Kidney (tissue), 22 donors: ENCODE results near the gene LRCH3. TPM values are rescaled to one million over a fixed set of nuclear protein-coding genes. Genes with fewer than 3 reads are reported as not detected.
A peak's percentile ranks its signal among the peaks of the same experiment; 100 is the strongest.

Source experiments
- DNase-seq, 5 donors: peaks; one replicate each; pipeline ENCODE4 v3.0.0-alpha.2; 2013 to 2020
- FAIRE-seq: peaks from 2 replicates; lab custom pipeline; 2012; peaks lifted over from hg19 to GRCh38; lab: Jason Lieb, UNC
- H3K27ac ChIP-seq, 2 donors: one replicate each; pipeline ENCODE4 v1.7.0; 2013; ENCODE audit warnings: low read depth in 2 of 2, low read length in 2 of 2, inconsistent platforms in 1 of 2
- H3K27me3 ChIP-seq: one replicate; pipeline ENCODE4 v1.7.1; 2013; ENCODE audit warnings: low read length, inconsistent platforms; ENCODE audit not compliant: control insufficient read depth, insufficient read depth
- H3K36me3 ChIP-seq, 3 donors: one replicate each; pipeline versions ENCODE4 v1.7.0 to v1.7.1; 2013; ENCODE audit warnings: low read length in 3 of 3, control low read depth in 1 of 3, inconsistent platforms in 1 of 3; ENCODE audit not compliant: insufficient read depth in 3 of 3, control insufficient read depth in 2 of 3
- H3K4me1 ChIP-seq, 3 donors: one replicate each; pipeline versions ENCODE4 v1.7.0 to v1.7.1; 2013; ENCODE audit warnings: low read length in 3 of 3, inconsistent platforms in 1 of 3, low read depth in 1 of 3; ENCODE audit not compliant: control insufficient read depth in 2 of 3, insufficient read depth in 2 of 3
- H3K4me3 ChIP-seq, 3 donors: one replicate each; pipeline versions ENCODE4 v1.7.0 to v1.8.1; 2013; ENCODE audit warnings: low read length in 3 of 3, control low read depth in 1 of 3, inconsistent platforms in 1 of 3
- H3K9ac ChIP-seq, 3 donors: one replicate each; pipeline versions ENCODE4 v1.7.0 to v1.7.1; 2013; ENCODE audit warnings: low read length in 3 of 3, control low read depth in 1 of 3, inconsistent platforms in 1 of 3
- H3K9me3 ChIP-seq, 3 donors: one replicate each; pipeline versions ENCODE4 v1.7.0 to v1.7.1; 2013; ENCODE audit warnings: low read length in 3 of 3, control low read depth in 1 of 3, inconsistent platforms in 1 of 3; ENCODE audit not compliant: control insufficient read depth in 2 of 3, insufficient read depth in 1 of 3
- intact Hi-C: fragments of 100-400 bp; cut with DNase I; formaldehyde crosslinking; loops from one replicate; pipeline ENCODE4 v1.11.1; 2022
- long read RNA-seq, 10 donors: library from polyadenylated mRNA in 1 of 10; unstranded in 1 of 10; transcript quantifications; one replicate each; pipeline ENCODE4 v2.0.0 and lab custom pipeline, GENCODE V29; 2021 to 2026
- polyA plus RNA-seq: library from polyadenylated mRNA; stranded (reverse); fragments of 350-450 nt; fragmentation: Illumina TruSeq; extraction: RNeasy Lipid Tissue Mini Kit (QIAGEN cat#74804); gene quantifications from one replicate; pipeline ENCODE4 v1.2.3, GENCODE V29; 2014; ENCODE audit warnings: low read depth, low replicate concordance; ENCODE audit not compliant: insufficient read depth
- total RNA-seq: library from RNA; stranded (reverse); fragmentation: NEBNext Ultra II Directional; extraction: Animal tissue kit (Norgen Biotek cat#: 25700); gene quantifications from one replicate; pipeline ENCODE4 v1.2.1, GENCODE V29; 2021
- TF ChIP-seq, protein P1 (sequence below): IDR thresholded peaks from 3 replicates; pipeline ENCODE4 v1.5.1; 2012; ENCODE audit warnings: mild to moderate bottlenecking, moderate library complexity, borderline replicate concordance; ENCODE audit not compliant: insufficient read depth; ENCODE audit errors: extremely low read depth
- donor health status: control.
- donor health status: control.
- donor health status: control.
- donor health status: control.
- donor health status: control.
- donor health status: DM: yes; HTN: yes; CAD: no.
- donor health status: Normal renal cell carcinoma (clear cell type).

The LRCH3 gene
- 52.0 TPM for total RNA-seq
- polyA plus RNA-seq, result 11.6 TPM
- long read RNA-seq, donor 1, partial matches to known transcripts, result 0 of 1 reads
- long read RNA-seq, donor 1, other reads (novel, unspliced or antisense), result 0 of 1 reads
- long read RNA-seq, donor 2, result 0 reads
- long read RNA-seq, donor 3, partial matches to known transcripts, result 10 of 12 reads
- long read RNA-seq, donor 3, other reads (novel, unspliced or antisense), result 0 of 12 reads
- long read RNA-seq, donor 4, partial matches to known transcripts, result 0 of 3 reads
- long read RNA-seq, donor 4, other reads (novel, unspliced or antisense), result 0 of 3 reads
- long read RNA-seq, donor 5, result 0 reads
- long read RNA-seq, donor 6, result 0 reads
- long read RNA-seq, donor 7, partial matches to known transcripts, result 3 of 12 reads
- long read RNA-seq, donor 7, other reads (novel, unspliced or antisense), result 9 of 12 reads
- long read RNA-seq, donor 8, partial matches to known transcripts, result 0 of 1 reads
- long read RNA-seq, donor 8, other reads (novel, unspliced or antisense), result 0 of 1 reads
- long read RNA-seq, donor 9, result 0 reads
- long read RNA-seq, donor 10, partial matches to known transcripts, result 13 of 13 reads
- long read RNA-seq, donor 10, other reads (novel, unspliced or antisense), result 0 of 13 reads

DNA sequence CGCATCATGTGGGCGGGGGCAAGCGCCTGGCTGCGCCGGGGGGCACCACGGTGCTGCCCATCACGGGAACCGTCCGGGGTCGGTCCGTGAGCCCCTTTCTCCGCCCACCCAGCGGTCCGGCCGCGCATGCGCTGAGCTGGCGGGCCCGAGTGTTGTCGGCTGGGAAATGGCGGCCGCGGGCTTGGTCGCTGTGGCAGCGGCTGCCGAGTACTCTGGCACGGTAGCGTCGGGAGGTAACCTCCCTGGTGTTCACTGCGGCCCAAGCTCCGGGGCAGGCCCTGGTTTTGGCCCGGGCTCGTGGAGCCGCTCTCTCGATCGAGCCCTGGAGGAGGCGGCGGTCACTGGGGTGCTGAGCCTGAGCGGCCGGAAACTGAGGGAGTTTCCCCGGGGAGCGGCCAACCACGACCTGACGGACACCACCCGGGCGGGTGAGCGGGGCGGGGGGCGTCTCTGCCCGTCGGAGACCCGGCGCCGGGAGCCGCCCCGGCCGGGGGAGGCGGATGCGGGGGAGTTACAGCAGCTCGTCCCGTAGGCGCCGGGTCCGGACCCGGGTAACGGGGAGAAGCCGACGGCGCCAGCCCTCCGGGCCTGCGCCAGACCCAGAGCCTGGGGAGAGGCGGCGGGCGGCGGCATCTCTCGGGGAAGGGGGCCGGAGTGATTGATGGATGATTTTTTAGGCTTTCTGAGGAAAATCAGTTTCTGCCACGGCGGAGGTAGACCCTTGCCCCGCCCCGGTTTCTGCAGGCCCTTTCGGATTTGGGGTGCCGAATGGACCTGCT is at the start of gene LRCH3:
LRCH3 (plus strand) TSS at position 142 of the 779 bp plus-strand sequence; CDS start at position 167, 25 bp downstream.
- H3K4me1 ChIP-seq, result peaks cover 0 to 4% (median 0%) of the 10 kb centered on the region in 3 donors
- peak within 1 kb of the TSS; percentile 98 to 99 for H3K27ac ChIP-seq
- H3K9ac ChIP-seq, result peak within 1 kb of the TSS; percentile 83 to 93 (median 86)
- peak within 1 kb of the TSS; percentile 84 to 89 (median 85) for H3K4me3 ChIP-seq
- TF ChIP-seq, protein P1, sequence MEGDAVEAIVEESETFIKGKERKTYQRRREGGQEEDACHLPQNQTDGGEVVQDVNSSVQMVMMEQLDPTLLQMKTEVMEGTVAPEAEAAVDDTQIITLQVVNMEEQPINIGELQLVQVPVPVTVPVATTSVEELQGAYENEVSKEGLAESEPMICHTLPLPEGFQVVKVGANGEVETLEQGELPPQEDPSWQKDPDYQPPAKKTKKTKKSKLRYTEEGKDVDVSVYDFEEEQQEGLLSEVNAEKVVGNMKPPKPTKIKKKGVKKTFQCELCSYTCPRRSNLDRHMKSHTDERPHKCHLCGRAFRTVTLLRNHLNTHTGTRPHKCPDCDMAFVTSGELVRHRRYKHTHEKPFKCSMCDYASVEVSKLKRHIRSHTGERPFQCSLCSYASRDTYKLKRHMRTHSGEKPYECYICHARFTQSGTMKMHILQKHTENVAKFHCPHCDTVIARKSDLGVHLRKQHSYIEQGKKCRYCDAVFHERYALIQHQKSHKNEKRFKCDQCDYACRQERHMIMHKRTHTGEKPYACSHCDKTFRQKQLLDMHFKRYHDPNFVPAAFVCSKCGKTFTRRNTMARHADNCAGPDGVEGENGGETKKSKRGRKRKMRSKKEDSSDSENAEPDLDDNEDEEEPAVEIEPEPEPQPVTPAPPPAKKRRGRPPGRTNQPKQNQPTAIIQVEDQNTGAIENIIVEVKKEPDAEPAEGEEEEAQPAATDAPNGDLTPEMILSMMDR, result no peak
- H3K9me3 ChIP-seq, result no peaks in the 10 kb centered on the region
- DNase-seq, result peak; percentile 93 to 96 (median 94)
- intact Hi-C loops, result no loop called here
- peaks cover 0 to 3% (median 0%) of the 10 kb centered on the region in 3 donors for H3K36me3 ChIP-seq
- H3K27me3 ChIP-seq, result no peaks in the 10 kb centered on the region
- FAIRE-seq, result no peak

DNA sequence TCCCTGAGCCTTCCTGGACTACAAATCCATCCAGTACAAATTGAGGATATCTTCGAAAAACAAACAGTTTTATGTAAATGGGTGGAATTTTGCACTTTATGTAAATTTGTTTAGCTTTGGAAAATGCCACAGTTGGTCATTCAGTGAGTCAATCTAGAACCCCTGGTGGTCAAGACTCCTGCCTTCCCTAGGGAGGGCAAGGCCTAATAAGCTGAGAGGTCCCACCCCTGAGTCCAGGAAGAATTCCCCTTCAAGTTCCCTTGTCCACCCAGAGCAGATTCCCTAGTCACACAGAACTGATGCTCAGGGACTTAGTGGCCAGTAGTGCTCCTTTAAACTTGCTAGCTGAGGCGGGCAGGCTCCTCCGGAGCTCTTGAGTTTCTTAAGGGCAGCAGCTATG is 48.3 kb upstream of the LRCH3 start:
- H3K36me3 ChIP-seq, result no peaks in the 10 kb centered on the region
- no peaks in the 10 kb centered on the region for H3K4me1 ChIP-seq
- FAIRE-seq, result no peak
- intact Hi-C loops, result no loop called here
- H3K9me3 ChIP-seq, result no peaks in the 10 kb centered on the region
- no peak overlapping the region for H3K9ac ChIP-seq
- TF ChIP-seq, protein P1, result no peak
- no peak overlapping the region for H3K4me3 ChIP-seq
- DNase-seq, result no peak
- no peak overlapping the region for H3K27ac ChIP-seq
- no peaks in the 10 kb centered on the region for H3K27me3 ChIP-seq

DNA sequence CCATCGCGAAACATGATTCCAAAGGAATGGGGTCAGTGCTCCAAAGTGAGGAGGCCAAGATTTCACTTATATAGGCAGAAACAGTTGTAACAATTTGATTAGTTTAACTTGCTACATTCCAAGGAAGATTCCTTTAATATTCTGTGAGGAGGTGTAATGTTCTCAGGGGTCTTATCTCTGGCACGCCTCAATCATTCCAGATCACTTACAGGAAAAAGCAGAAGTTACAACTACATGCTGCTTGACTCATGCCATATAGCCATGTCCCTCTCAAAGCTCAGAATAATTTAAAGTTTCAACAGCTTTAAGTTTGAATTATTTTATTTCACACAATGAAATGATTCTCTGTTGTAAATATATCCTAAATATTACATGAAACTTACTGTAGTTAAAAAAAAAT is 44.8 kb upstream of the LRCH3 start:
- H3K27ac ChIP-seq, result no peak overlapping the region
- intact Hi-C loops, result no loop called here
- H3K4me3 ChIP-seq, result no peak overlapping the region
- FAIRE-seq, result no peak
- TF ChIP-seq, protein P1, result no peak
- no peaks in the 10 kb centered on the region for H3K27me3 ChIP-seq
- peaks cover 0 to 4% (median 0%) of the 10 kb centered on the region in 3 donors for H3K4me1 ChIP-seq
- no peak overlapping the region for H3K9ac ChIP-seq
- H3K9me3 ChIP-seq, result no peaks in the 10 kb centered on the region
- DNase-seq, result no peak
- H3K36me3 ChIP-seq, result no peaks in the 10 kb centered on the region
